GM12878 (cell line): ENCODE data around the gene TKTL1. TPM values are rescaled to one million over a fixed set of nuclear protein-coding genes. Genes with fewer than 3 reads are reported as not detected.

Experiments used
- ATAC-seq: fragments of 200-7000 bp; cut with Tn5 transposase; 3 replicates; pipeline ENCODE4 v1.9.1; 2020; ENCODE audit warnings: mild to moderate bottlenecking, moderate library complexity
- BruUV-seq: library from RNA; stranded (reverse); fragments of 400-500 nt; replicated peaks from 2 replicates; lab custom pipeline; 2021; lab: Mats Ljungman, UMichigan
- CTCF ChIA-PET: fragments of 300-600 bp; sonication (Branson Sonifier 250); formaldehyde crosslinking; extraction: SDS; loops from one replicate; lab custom pipeline; 2021; ENCODE audit warnings: inconsistent platforms; lab: Yijun Ruan, JAX
- POLR2A ChIA-PET: fragments of 350-600 bp; formaldehyde crosslinking; extraction: SDS; loops from one replicate; lab custom pipeline; 2021; ENCODE audit warnings: inconsistent platforms; lab: Charles Lee
- RAD21 ChIA-PET: fragments of 300-600 bp; sonication (Branson Sonifier 250); formaldehyde crosslinking; loops from one replicate; lab custom pipeline; 2023; ENCODE audit warnings: antibody characterized with exemption; ENCODE audit not compliant: unreplicated experiment; lab: Charles Lee
- SMC1A ChIA-PET: fragments of 300-600 bp; sonication (Branson Sonifier 250); formaldehyde crosslinking; loops from one replicate; lab custom pipeline; 2023; ENCODE audit not compliant: unreplicated experiment, uncharacterized antibody; lab: Charles Lee
- DNase-seq: peaks from one replicate; pipeline ENCODE4 v3.0.0-alpha.2; 2011; ENCODE audit warnings: low read depth, low spot score
- FAIRE-seq: peaks from 3 replicates; lab custom pipeline; 2011; peaks lifted over from hg19 to GRCh38; lab: Jason Lieb, UNC
- H2AFZ ChIP-seq: 2 replicates; pipeline ENCODE4 v1.6.0; 2011; ENCODE audit warnings: low read depth, low read length, control low read depth; ENCODE audit not compliant: control insufficient read depth
- H3K27ac ChIP-seq: 2 replicates; pipeline ENCODE4 v1.5.1; 2011; ENCODE audit warnings: control low read depth; ENCODE audit not compliant: control insufficient read depth, insufficient read depth
- H3K27me3 ChIP-seq, 2 experiments: replicated peaks in 1 of 2; 2 replicates each; pipeline versions ENCODE4 v1.6.0 to v1.6.1; 2011; ENCODE audit warnings: low read length in 1 of 2; ENCODE audit not compliant: control insufficient read depth in 2 of 2, insufficient read depth in 2 of 2
- H3K36me3 ChIP-seq, 2 experiments: 2 replicates each; pipeline ENCODE4 v1.5.1; 2011; ENCODE audit warnings: low read length in 1 of 2; ENCODE audit not compliant: control insufficient read depth in 2 of 2, insufficient read depth in 2 of 2
- H3K4me1 ChIP-seq: 2 replicates; pipeline ENCODE4 v1.6.1; 2011; ENCODE audit warnings: mild to moderate bottlenecking, low read length, moderate library complexity, mixed read lengths; ENCODE audit not compliant: control insufficient read depth, insufficient read depth
- H3K4me2 ChIP-seq: 2 replicates; pipeline ENCODE4 v1.6.0; 2011; ENCODE audit warnings: control low read depth; ENCODE audit not compliant: control insufficient read depth, insufficient read depth
- H3K4me3 ChIP-seq: fragments of 200-600 bp; sonication (generic); 2 replicates; pipeline ENCODE4 v1.5.1; 2016
- H3K79me2 ChIP-seq: 2 replicates; pipeline ENCODE4 v1.6.0; 2011; ENCODE audit warnings: low read length; ENCODE audit not compliant: control insufficient read depth, insufficient read depth
- H3K9ac ChIP-seq: 2 replicates; pipeline ENCODE4 v1.8.0; 2011; ENCODE audit warnings: low read length, control low read depth, mixed read lengths; ENCODE audit not compliant: control insufficient read depth, insufficient read depth
- H3K9me3 ChIP-seq: replicated peaks from 3 replicates; pipeline ENCODE4 v1.5.1; 2011; ENCODE audit warnings: mild to moderate bottlenecking, low read length; ENCODE audit not compliant: control insufficient read depth, insufficient read depth
- H4K20me1 ChIP-seq: 2 replicates; pipeline ENCODE4 v1.6.0; 2011; ENCODE audit not compliant: control insufficient read depth, insufficient read depth
- BCL11A ChIP-seq: IDR thresholded peaks from 2 replicates; pipeline ENCODE4 v1.6.1; 2011; ENCODE audit warnings: low read depth, low read length
- CBX3 ChIP-seq: fragments of 200-600 bp; sonication (generic); IDR thresholded peaks from 2 replicates; pipeline ENCODE4 v1.6.1; 2016; ENCODE audit warnings: low read depth, borderline replicate concordance
- CHD1 ChIP-seq: IDR thresholded peaks from 2 replicates; pipeline ENCODE4 v1.6.1; 2012; ENCODE audit warnings: low read depth, low read length, improper control_type of control experiment
- GABPA ChIP-seq: IDR thresholded peaks from 2 replicates; pipeline ENCODE4 v1.6.1; 2014; ENCODE audit warnings: antibody characterized with exemption, low read depth, mild to moderate bottlenecking, inconsistent platforms
- GATAD2B ChIP-seq: fragments of 450-650 bp; conservative IDR thresholded peaks from 2 replicates; pipeline ENCODE4 v1.6.1; 2017; ENCODE audit warnings: low read depth, mild to moderate bottlenecking, moderate library complexity
- IKZF1 ChIP-seq: fragments of 450-650 bp; conservative IDR thresholded peaks from 2 replicates; pipeline ENCODE4 v1.6.1; 2017; ENCODE audit warnings: antibody characterized with exemption, mild to moderate bottlenecking
- SIX5 ChIP-seq: IDR thresholded peaks from 2 replicates; pipeline ENCODE4 v1.6.1; 2011; ENCODE audit warnings: mild to moderate bottlenecking, low read depth, low read length, moderate library complexity; ENCODE audit not compliant: severe bottlenecking
- SKIL ChIP-seq: fragments of 450-650 bp; IDR thresholded peaks from 2 replicates; pipeline ENCODE4 v1.6.1; 2017; ENCODE audit warnings: mild to moderate bottlenecking, low read depth, inconsistent platforms; ENCODE audit not compliant: poor library complexity, severe bottlenecking
- USF1 ChIP-seq: IDR thresholded peaks from 2 replicates; pipeline ENCODE4 v1.6.1; 2011; ENCODE audit warnings: borderline replicate concordance, low read depth, mild to moderate bottlenecking, moderate library complexity, mixed read lengths, low read length; ENCODE audit not compliant: insufficient read depth; ENCODE audit errors: extremely low read length
- WGBS: methylation state at CpG from one replicate; pipeline ENCODE4 v1.1.6; 2016; ENCODE audit warnings: low lambda C conversion rate; ENCODE audit not compliant: insufficient replicate concordance, insufficient coverage; ENCODE audit errors: missing lambda C conversion rate; 5-methylcytosine and 5-hydroxymethylcytosine counted together
- in situ Hi-C: fragments of 300-500 bp; cut with MboI; formaldehyde crosslinking; loops from 9 replicates; pipeline ENCODE4 v1.14.3; 2018; ENCODE audit warnings: mixed read lengths
- intact Hi-C: fragments of 100-400 bp; cut with micrococcal nuclease; formaldehyde crosslinking; loops from one replicate; pipeline ENCODE4 v1.14.2; 2022; ENCODE audit not compliant: unreplicated experiment
- polyA plus RNA-seq, 11 experiments: library from polyadenylated mRNA; depleted of rRNA in 4 of 11; unstranded in 6 of 11; stranded (reverse) in 5 of 11; fragments of >200 nt; fragmentation: Nextera tagmentation in 4 of 11; fragmentation: Illumina TruSeq in 1 of 11; extraction: Ambion mirVana in 4 of 11; extraction: Trizol in 1 of 11; gene quantifications; 1 replicate in 1 of 11; 2 replicates in 10 of 11; pipeline versions ENCODE4 v1.2.1 to v1.2.3, GENCODE V29; 2011 to 2016; ENCODE audit warnings: inconsistent platforms in 2 of 11, missing spikeins in 2 of 11, low read depth in 1 of 11
- total RNA-seq, 4 experiments: library from RNA; depleted of rRNA in 3 of 4; stranded (reverse); fragments of >200 nt in 3 of 4; fragmentation: Illumina TruSeq in 1 of 4; extraction: Trizol in 1 of 4; gene quantifications; 2 replicates each; pipeline versions ENCODE4 v1.2.1 to v1.2.3, GENCODE V29; 2013 to 2021

Gene TKTL1
- total and polyA plus RNA-seq, 10 of the 15 experiments (the other 5 are each of a cell fraction or from before 2014, with no cell fraction given), result 0.01 to 0.07 TPM; not detected in 8

GRCh38 chrX:154370300-154371016, 74.9 kb downstream of the TKTL1 start:
- ChIA-PET SMC1A (no interaction called here), POLR2A (interaction anchor here (0.6 to 1.0 kb wide), 4 partner anchors 7 to 106 kb away, joined by 3 to 7 read pairs (median 3); partner anchors contain the start of gene EMD), RAD21 (interaction anchor here (0.8 to 1.0 kb wide), 2 partner anchors 173 to 392 kb away, joined by 3 to 4 read pairs; partner anchors contain the start of gene DKC1), CTCF (no interaction called here)
- intact Hi-C loops, result loop anchor here (5.0 to 10.0 kb wide), 2 partner anchors 54 to 443 kb away; partner anchors contain the start of genes ARHGAP4 and ATP6AP1
- no peak for FAIRE-seq
- Histone ChIP-seq H3K79me2 (peaks cover 35% of the 10 kb centered on the region), H3K36me3 (peaks cover 0 to 17% of the 10 kb centered on the region in 2 experiments; a peak in 2 of 4 replicates), H3K9ac (peak overlapping the region; percentile 73), H2AFZ (no peak overlapping the region), H3K4me2 (peak overlapping the region; percentile 44; the same call in 1 of the 2 replicates), H3K9me3 (no peaks in the 10 kb centered on the region; the same call in 2 of the 3 replicates), H3K27me3 (no peaks in the 10 kb centered on the region), H3K4me1 (peaks cover 11% of the 10 kb centered on the region), H4K20me1 (no peaks in the 10 kb centered on the region), H3K4me3 (peak overlapping the region; percentile 88), H3K27ac (peak overlapping the region; percentile 80)
- WGBS, result 36% methylated on average over 51 of the region's 63 CpGs
- in situ Hi-C loops, result loop anchor here (5.0 kb wide), 1 partner anchor 438 kb away; no protein-coding TSS in a partner anchor
- TF ChIP-seq CHD1 (no peak), USF1 (no peak), SIX5 (no peak), SKIL (no peak), GABPA (no peak), IKZF1 (no peak), GATAD2B (no peak), BCL11A (no peak), CBX3 (no peak)
- DNase-seq, result no peak
- ATAC-seq, result no peak
- no TSS peak for BruUV-seq
